A549 (cell line): ENCODE results near the gene EHBP1.

Experiments
- CBX8 ChIP-seq: fragments of 200-600 bp; sonication (generic); IDR thresholded peaks from 2 replicates; pipeline ENCODE4 v1.6.1; 2016
- CTCF ChIP-seq: fragments of >200 bp; sonication (Bioruptor Twin); formaldehyde crosslinking; IDR thresholded peaks from 3 replicates; pipeline ENCODE4 v1.5.1; 2016
- KDM1A ChIP-seq: fragments of 200-600 bp; sonication (generic); IDR thresholded peaks from 2 replicates; pipeline ENCODE4 v1.6.1; 2016; ENCODE audit warnings: low read depth, mild to moderate bottlenecking
- MYC ChIP-seq: IDR thresholded peaks from 2 replicates; pipeline ENCODE4 v1.6.1; 2012; ENCODE audit warnings: mild to moderate bottlenecking, inconsistent platforms, low read length, improper control_type of control experiment, borderline replicate concordance
- POLR2A ChIP-seq: IDR thresholded peaks from 2 replicates; pipeline ENCODE4 v1.6.1; 2012; ENCODE audit warnings: mild to moderate bottlenecking, low read length
- RAD21 ChIP-seq, 2 experiments: fragments of >200 bp in 1 of 2; sonication (Bioruptor Twin) in 1 of 2; formaldehyde crosslinking in 1 of 2; IDR thresholded peaks in 1 of 2; conservative IDR thresholded peaks in 1 of 2; 2 replicates in 1 of 2; 3 replicates in 1 of 2; pipeline ENCODE4 v1.6.1; 2012 to 2018; ENCODE audit warnings: inconsistent platforms in 1 of 2
- TP53 ChIP-seq: fragments of 250-450 bp; sonication (Bioruptor Pico); IDR thresholded peaks from 2 replicates; pipeline ENCODE4 v1.5.0; 2021; ENCODE audit warnings: mild to moderate bottlenecking, moderate library complexity

GRCh38 chr2:62794791-62795190 lies 89.3 kb downstream of the EHBP1 start:
- TF ChIP-seq RAD21 (conservative IDR thresholded peaks at IDR 0.05 in 1 of 2, IDR thresholded peaks at IDR 0.05 in 1 of 2) (no peak), CTCF (no peak), CBX8 (no peak), KDM1A (no peak), POLR2A (no peak), MYC (no peak), TP53 (CRISPR knock-in tag) (no peak)
